Right lobe of liver (tissue), 6 donors: Measurements from ENCODE around the gene RAD23A. TPM values are rescaled to one million over a fixed set of nuclear protein-coding genes. Genes with fewer than 3 reads are reported as not detected.
"Not testable (repeated sequence)": the region's sequence is repeated elsewhere in the genome, so short reads cannot be mapped to it uniquely, and the experiment has no call there.

Experiments
- ATAC-seq, 4 donors: fragments of 200-7000 bp; cut with Tn5 transposase; one replicate each; pipeline ENCODE4 v1.9.1; 2020; ENCODE audit warnings: mild to moderate bottlenecking in 4 of 4, moderate library complexity in 4 of 4
- DNase-seq, 3 donors: peaks; one replicate each; pipeline ENCODE4 v3.0.0-alpha.2; 2020
- H3K27ac ChIP-seq, 3 donors: fragments of 200-600 bp; one replicate each; pipeline ENCODE4 v1.8.0; 2022
- H3K27me3 ChIP-seq, 2 donors: fragments of 200-600 bp; one replicate each; pipeline ENCODE4 v1.8.0; 2022
- H3K36me3 ChIP-seq, 4 donors: fragments of 200-600 bp; sonication (generic) in 1 of 4; one replicate each; pipeline versions ENCODE4 v1.5.1 to v1.8.0; 2017 to 2022; ENCODE audit warnings: control low read depth in 1 of 4
- H3K4me1 ChIP-seq, 4 donors: fragments of 200-600 bp; sonication (generic) in 1 of 4; one replicate each; pipeline versions ENCODE4 v1.5.1 to v1.8.0; 2017 to 2022; ENCODE audit warnings: control low read depth in 1 of 4
- H3K4me3 ChIP-seq, 3 donors: fragments of 200-600 bp; one replicate each; pipeline ENCODE4 v1.8.0; 2022
- H3K9me3 ChIP-seq, 4 donors: fragments of 200-600 bp; sonication (generic) in 1 of 4; one replicate each; pipeline versions ENCODE4 v1.5.1 to v1.8.0; 2017 to 2022; ENCODE audit warnings: control low read depth in 1 of 4
- CTCF ChIP-seq, 4 donors: fragments of 200-600 bp in 3 of 4; fragments of 450-650 bp in 1 of 4; IDR thresholded peaks; one replicate each; pipeline versions ENCODE4 v1.5.1 to v1.8.0; 2016 to 2022; ENCODE audit warnings: antibody characterized with exemption in 4 of 4, mild to moderate bottlenecking in 2 of 4
- POLR2A ChIP-seq: fragments of 450-650 bp; IDR thresholded peaks from one replicate; pipeline ENCODE4 v1.6.1; 2017; ENCODE audit warnings: antibody characterized with exemption, mild to moderate bottlenecking
- WGBS: methylation state at CpG from one replicate; pipeline ENCODE4 v1.1.6; 2018; ENCODE audit warnings: low coverage, low lambda C conversion rate; ENCODE audit not compliant: insufficient coverage; ENCODE audit errors: missing lambda C conversion rate; 5-methylcytosine and 5-hydroxymethylcytosine counted together
- intact Hi-C, 2 donors: fragments of 100-400 bp; cut with DNase I; formaldehyde crosslinking; loops; one replicate each; pipeline versions ENCODE4 v1.11.2 to v1.14.1; 2022
- total RNA-seq, 6 experiments: library from RNA; depleted of rRNA in 2 of 6; stranded (reverse); fragments of >200 nt in 2 of 6; fragmentation: NEBNext Ultra II Directional in 3 of 6; extraction: Animal tissue kit (Norgen Biotek cat#: 25700) in 3 of 6; gene quantifications; one replicate each; pipeline versions ENCODE4 v1.1.0 to v1.2.4, GENCODE V29; 2016 to 2023
- donor health status: DM: no; HTN: yes; CAD: no.
- donor health status: DM: no; HTN: no; CAD: no.
- donor health status: DM: no; HTN: no; CAD: no.
- donor health status: DM: no; HTN: yes; CAD: no.
- donor health status: DM: no; HTN: yes; CAD: no.

The RAD23A gene
- total RNA-seq, 6 experiments from 2014 or later = 37.8 to 69.0 (median 52.9) TPM

GRCh38 chr19:12953799-12954611 lies 8.3 kb downstream of the RAD23A start:
- ATAC-seq = no peak
- TF ChIP-seq CTCF (IDR thresholded peaks at IDR 0.05) (no peak), POLR2A (no peak)
- H3K4me1 ChIP-seq = peaks cover 0 to 5% (median 0%) of the 10 kb centered on the region in 4 donors
- H3K9me3 ChIP-seq = no peaks in the 10 kb centered on the region
- H3K27me3 ChIP-seq = no peaks in the 10 kb centered on the region
- no peak overlapping the region for H3K4me3 ChIP-seq
- H3K36me3 ChIP-seq = peaks cover 0 to 45% (median 20%) of the 10 kb centered on the region in 4 donors
- no peak for DNase-seq
- WGBS = 30% methylated on average over 2 of the region's 12 CpGs
- intact Hi-C loops = no loop called here
- H3K27ac ChIP-seq = no peak overlapping the region

- ATAC-seq (no peak), DNase-seq (no peak)
- no CpG with 5 or more reads among the region's 1 CpG for WGBS
- intact Hi-C loops = no loop called here
- H3K27me3 ChIP-seq = no peaks in the 10 kb centered on the region
- peaks cover 0 to 39% (median 16%) of the 10 kb centered on the region in 4 donors for H3K36me3 ChIP-seq
- H3K27ac ChIP-seq = no peak overlapping the region
- H3K4me3 ChIP-seq = no peak overlapping the region
- peaks cover 0 to 5% (median 0%) of the 10 kb centered on the region in 4 donors for H3K4me1 ChIP-seq
- TF ChIP-seq CTCF (IDR thresholded peaks at IDR 0.05) (no peak), POLR2A (no peak)
- H3K9me3 ChIP-seq = no peaks in the 10 kb centered on the region
Measured at GRCh38 chr19:12954612-12954962, 8.9 kb downstream of the RAD23A start.

- H3K27me3 ChIP-seq, H3K9me3 ChIP-seq, H3K27ac ChIP-seq, DNase-seq, intact Hi-C loops, H3K4me1 ChIP-seq, ATAC-seq, H3K4me3 ChIP-seq: not testable (repeated sequence)
- whole genome bisulfite sequencing = 97% methylated on average over 4 of the region's 9 CpGs
- peaks cover 0 to 29% (median 10%) of the 10 kb centered on the region in 4 donors for H3K36me3 ChIP-seq
Measured at GRCh38 chr19:12955575-12955974, 9.9 kb downstream of the RAD23A start.

- TF ChIP-seq POLR2A = no peak
- TF ChIP-seq CTCF (IDR thresholded peaks at IDR 0.05) = no peak
- Histone ChIP-seq H3K27ac (peak overlapping the region in 1 of 3 donors; percentile 85), H3K4me1 (peaks cover 0 to 5% (median 0%) of the 10 kb centered on the region in 4 donors), H3K27me3 (no peaks in the 10 kb centered on the region), H3K9me3 (no peaks in the 10 kb centered on the region), H3K36me3 (peaks cover 0 to 26% (median 9%) of the 10 kb centered on the region in 4 donors), H3K4me3 (peak overlapping the region; percentile 85 to 93 (median 86))
- ATAC-seq (no peak), DNase-seq (no peak)
- intact Hi-C loops = no loop called here
- 59% methylated on average over 4 of the region's 12 CpGs for WGBS
Measured at GRCh38 chr19:12955996-12956395, 10.3 kb downstream of the RAD23A start.
